ENCODE data around the gene ADAM23.

DNA sequence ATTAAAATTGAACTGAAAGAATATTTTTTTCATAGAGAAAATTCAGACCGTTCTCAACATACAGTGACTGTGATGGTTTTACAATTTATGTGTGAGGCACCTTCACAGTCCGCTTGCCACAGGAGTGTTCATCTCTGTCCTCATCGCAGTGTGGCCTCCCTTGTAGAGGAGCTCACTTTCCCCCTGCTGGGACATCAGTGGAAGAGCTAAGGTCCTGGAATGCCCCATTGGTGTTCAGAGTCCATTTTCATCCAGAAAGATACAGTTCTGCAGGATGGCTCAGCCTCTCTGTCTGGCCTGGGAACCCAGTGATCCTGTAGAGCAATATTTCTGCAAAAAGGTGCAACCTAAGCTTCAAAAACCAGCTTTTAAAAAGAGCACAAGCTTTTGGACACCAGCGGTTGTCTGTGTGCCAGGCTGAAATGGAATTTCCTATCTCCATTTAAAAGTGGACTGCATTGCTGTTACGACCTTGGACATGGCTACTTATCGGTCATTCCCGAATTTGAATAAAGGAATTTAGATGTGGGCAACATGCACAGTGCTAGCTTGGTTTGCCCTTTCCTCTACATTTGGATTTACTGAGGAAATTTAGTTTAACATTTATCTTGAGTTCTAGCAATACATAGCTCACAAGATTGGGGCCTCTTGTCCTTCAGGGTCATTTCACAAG, 172.2 kb downstream of the ADAM23 start:
- TF ChIP-seq, protein P1, sequence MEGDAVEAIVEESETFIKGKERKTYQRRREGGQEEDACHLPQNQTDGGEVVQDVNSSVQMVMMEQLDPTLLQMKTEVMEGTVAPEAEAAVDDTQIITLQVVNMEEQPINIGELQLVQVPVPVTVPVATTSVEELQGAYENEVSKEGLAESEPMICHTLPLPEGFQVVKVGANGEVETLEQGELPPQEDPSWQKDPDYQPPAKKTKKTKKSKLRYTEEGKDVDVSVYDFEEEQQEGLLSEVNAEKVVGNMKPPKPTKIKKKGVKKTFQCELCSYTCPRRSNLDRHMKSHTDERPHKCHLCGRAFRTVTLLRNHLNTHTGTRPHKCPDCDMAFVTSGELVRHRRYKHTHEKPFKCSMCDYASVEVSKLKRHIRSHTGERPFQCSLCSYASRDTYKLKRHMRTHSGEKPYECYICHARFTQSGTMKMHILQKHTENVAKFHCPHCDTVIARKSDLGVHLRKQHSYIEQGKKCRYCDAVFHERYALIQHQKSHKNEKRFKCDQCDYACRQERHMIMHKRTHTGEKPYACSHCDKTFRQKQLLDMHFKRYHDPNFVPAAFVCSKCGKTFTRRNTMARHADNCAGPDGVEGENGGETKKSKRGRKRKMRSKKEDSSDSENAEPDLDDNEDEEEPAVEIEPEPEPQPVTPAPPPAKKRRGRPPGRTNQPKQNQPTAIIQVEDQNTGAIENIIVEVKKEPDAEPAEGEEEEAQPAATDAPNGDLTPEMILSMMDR (IDR thresholded peaks at IDR 0.05) = no peak
- TF ChIP-seq POLR2A (IDR thresholded peaks at IDR 0.05) = no peak

All from prostate gland (tissue), 2 donors.